OCI-LY7 (cell line): ENCODE results near the gene LARGE1. TPM values are rescaled to one million over a fixed set of nuclear protein-coding genes. Genes with fewer than 3 reads are reported as not detected.
A peak's percentile ranks its signal among the peaks of the same experiment; 100 is the strongest.

Experiments used
- BruUV-seq: library from RNA; stranded (reverse); fragments of 400-500 nt; replicated peaks from 2 replicates; lab custom pipeline; 2021; lab: Mats Ljungman, UMichigan
- CTCF ChIA-PET: fragments of 300-600 bp; sonication (Branson Sonifier 250); formaldehyde crosslinking; loops from one replicate; lab custom pipeline; 2022; ENCODE audit warnings: antibody characterized with exemption; ENCODE audit not compliant: unreplicated experiment; lab: Charles Lee
- POLR2A ChIA-PET: fragments of 300-600 bp; sonication (Branson Sonifier 250); formaldehyde crosslinking; loops from one replicate; lab custom pipeline; 2022; ENCODE audit warnings: antibody characterized with exemption; lab: Charles Lee
- DNase-seq: peaks from one replicate; pipeline ENCODE4 v3.0.0-alpha.2; 2015; ENCODE audit warnings: low spot score
- H2AFZ ChIP-seq: fragments of 200-600 bp; sonication (generic), shearing (Covaris generic); 2 replicates; pipeline ENCODE4 v1.6.1; 2014; ENCODE audit warnings: mild to moderate bottlenecking, antibody characterized with exemption, low read length, moderate library complexity
- H3K27ac ChIP-seq: fragments of 200-600 bp; sonication (generic); 2 replicates; pipeline ENCODE4 v1.5.1; 2014; ENCODE audit warnings: mixed run types, low read depth, mild to moderate bottlenecking, moderate library complexity, low read length, inconsistent platforms; ENCODE audit not compliant: poor library complexity, severe bottlenecking
- H3K36me3 ChIP-seq: fragments of 200-600 bp; sonication (generic); 2 replicates; pipeline ENCODE4 v1.6.1; 2014; ENCODE audit warnings: mild to moderate bottlenecking, antibody characterized with exemption, low read length, moderate library complexity, mixed read lengths; ENCODE audit not compliant: insufficient read depth
- H3K4me1 ChIP-seq: fragments of 200-600 bp; sonication (generic); 2 replicates; pipeline ENCODE4 v1.5.1; 2014; ENCODE audit warnings: mild to moderate bottlenecking, low read length; ENCODE audit not compliant: insufficient read depth, poor library complexity, severe bottlenecking
- H3K4me2 ChIP-seq: fragments of 200-600 bp; sonication (generic); 2 replicates; pipeline ENCODE4 v1.6.1; 2014; ENCODE audit warnings: mild to moderate bottlenecking, low read length
- H3K4me3 ChIP-seq: fragments of 200-600 bp; sonication (generic); 2 replicates; pipeline ENCODE4 v1.5.1; 2014; ENCODE audit warnings: mild to moderate bottlenecking, low read depth, low read length; ENCODE audit not compliant: poor library complexity, severe bottlenecking
- H3K79me2 ChIP-seq: fragments of 200-600 bp; sonication (generic); 2 replicates; pipeline ENCODE4 v1.6.1; 2016; ENCODE audit warnings: low read depth, mild to moderate bottlenecking, low read length, moderate library complexity, mixed read lengths; ENCODE audit not compliant: insufficient read depth
- H3K9me2 ChIP-seq: fragments of 200-600 bp; sonication (generic); 2 replicates; pipeline ENCODE4 v1.6.1; 2016; ENCODE audit warnings: mild to moderate bottlenecking, low read length, mixed read lengths; ENCODE audit not compliant: insufficient read depth
- H3K9me3 ChIP-seq: fragments of 200-600 bp; sonication (generic); 2 replicates; pipeline ENCODE4 v1.6.1; 2014; ENCODE audit warnings: mild to moderate bottlenecking, mixed run types, low read length, mixed read lengths
- H4K20me1 ChIP-seq: fragments of 200-600 bp; sonication (generic); 2 replicates; pipeline ENCODE4 v1.6.1; 2014; ENCODE audit warnings: mild to moderate bottlenecking, antibody characterized with exemption, low read length, moderate library complexity, mixed read lengths; ENCODE audit not compliant: insufficient read depth
- CTCF ChIP-seq: fragments of 200-600 bp; sonication (generic); conservative IDR thresholded peaks from 2 replicates; pipeline ENCODE4 v1.5.1; 2014; ENCODE audit warnings: mild to moderate bottlenecking, antibody characterized with exemption, low read length, moderate library complexity, mixed read lengths
- EZH2phosphoT487 ChIP-seq: fragments of 200-600 bp; sonication (generic); IDR thresholded peaks from 2 replicates; pipeline ENCODE4 v1.6.1; 2018; ENCODE audit warnings: low read depth, borderline replicate concordance, mild to moderate bottlenecking, mixed run types, antibody characterized with exemption, low read length, moderate library complexity, mixed read lengths
- intact Hi-C: fragments of 100-400 bp; cut with micrococcal nuclease; formaldehyde crosslinking; loops from one replicate; pipeline ENCODE4 v1.10.0; 2022; ENCODE audit not compliant: unreplicated experiment
- total RNA-seq, 2 experiments: library from RNA; depleted of rRNA in 1 of 2; stranded (reverse); fragments of >200 nt in 1 of 2; shearing (Covaris generic) in 1 of 2; gene quantifications; 2 replicates each; pipeline ENCODE4 v1.2.3, GENCODE V29; 2014 to 2022

Gene LARGE1
- total RNA-seq, 2 experiments from 2014 or later: 31.5 to 31.9 TPM

- H3K9me2 ChIP-seq: no peaks in the 10 kb centered on the region
- no peaks in the 10 kb centered on the region for H4K20me1 ChIP-seq
- no peak overlapping the region for H3K27ac ChIP-seq
- H3K9me3 ChIP-seq: no peaks in the 10 kb centered on the region
- no peaks in the 10 kb centered on the region for H3K79me2 ChIP-seq
- H3K4me1 ChIP-seq: peaks cover 6% of the 10 kb centered on the region
- H3K4me3 ChIP-seq: no peak overlapping the region
- CTCF ChIA-PET: no interaction called here
- no peak overlapping the region for H3K4me2 ChIP-seq
- POLR2A ChIA-PET: no interaction called here
- no peak overlapping the region for H2AFZ ChIP-seq
- no TSS peak for BruUV-seq
- intact Hi-C loops: no loop called here
- TF ChIP-seq CTCF: no peak
- TF ChIP-seq EZH2phosphoT487: no peak
- no peaks in the 10 kb centered on the region for H3K36me3 ChIP-seq
- no peak for DNase-seq
Measured at GRCh38 chr22:33962409-33962808, 42.1 kb upstream of the LARGE1 start.

- H3K9me3 ChIP-seq: no peaks in the 10 kb centered on the region
- no peaks in the 10 kb centered on the region for H3K79me2 ChIP-seq
- no TSS peak for BruUV-seq
- TF ChIP-seq EZH2phosphoT487: no peak
- no peak for TF ChIP-seq CTCF
- no peaks in the 10 kb centered on the region for H3K36me3 ChIP-seq
- no peak overlapping the region for H3K4me3 ChIP-seq
- intact Hi-C loops: no loop called here
- DNase-seq: peak; percentile 7
- 0 out of 2 replicates have a peak overlapping the region, but pooled peaks have one; percentile 13 for H3K4me2 ChIP-seq
- no peaks in the 10 kb centered on the region for H3K9me2 ChIP-seq
- H3K27ac ChIP-seq: no peak overlapping the region
- POLR2A ChIA-PET: no interaction called here
- H2AFZ ChIP-seq: no peak overlapping the region
- CTCF ChIA-PET: no interaction called here
- no peaks in the 10 kb centered on the region for H4K20me1 ChIP-seq
- H3K4me1 ChIP-seq: peaks cover 6% of the 10 kb centered on the region
Measured at GRCh38 chr22:33958741-33959140, 38.5 kb upstream of the LARGE1 start.

- CTCF ChIA-PET: no interaction called here
- no peak for DNase-seq
Measured at GRCh38 chr22:33957086-33957485, 36.8 kb upstream of the LARGE1 start.

More at GRCh38 chr22:33957086-33957485, 36.8 kb upstream of the LARGE1 start:
- no TSS peak for BruUV-seq
- Histone ChIP-seq H3K79me2 (no peaks in the 10 kb centered on the region), H3K4me1 (peaks cover 6% of the 10 kb centered on the region), H3K27ac (no peak overlapping the region), H3K4me3 (no peak overlapping the region), H4K20me1 (no peaks in the 10 kb centered on the region), H3K36me3 (no peaks in the 10 kb centered on the region), H3K9me3 (no peaks in the 10 kb centered on the region), H3K4me2 (no peak overlapping the region), H2AFZ (no peak overlapping the region), H3K9me2 (no peaks in the 10 kb centered on the region)
- POLR2A ChIA-PET: interaction anchor here (1.0 kb wide), 1 partner anchor 47 kb away, joined by 3 read pairs; no protein-coding TSS in a partner anchor
- intact Hi-C loops: no loop called here
- TF ChIP-seq CTCF: no peak
- no peak for TF ChIP-seq EZH2phosphoT487
